Measurements from ENCODE around the gene GAL.

The GAL gene

GRCh38 chr11:68714060-68714856 lies 29.9 kb downstream of the GAL start:
- no peak for DNase-seq

- no peak for DNase-seq
These were observed 31.2 kb downstream of the GAL start for GRCh38 chr11:68715456-68716122.

GRCh38 chr11:68721075-68721474 lies 36.7 kb downstream of the GAL start:
- DNase-seq: no peak

GRCh38 chr11:68722143-68722542 lies 37.8 kb downstream of the GAL start:
- DNase-seq: no peak

- no peak for DNase-seq
These were observed 39.9 kb downstream of the GAL start for GRCh38 chr11:68724293-68724692.

- no peak for DNase-seq
These were observed 43.4 kb downstream of the GAL start for GRCh38 chr11:68727783-68728182.

- no peak for DNase-seq
These were observed 49.8 kb downstream of the GAL start for GRCh38 chr11:68734111-68734510.

GRCh38 chr11:68735125-68735524 lies 50.8 kb downstream of the GAL start:
- DNase-seq: no peak

- no peak for DNase-seq
These were observed 51.3 kb downstream of the GAL start for GRCh38 chr11:68735646-68736045.
